IPS DF 4.7 (cell line): ENCODE data around the gene CRMP1.

Experiments used
- DNase-seq: peaks from one replicate; pipeline ENCODE4 v3.0.0-alpha.2; 2013; ENCODE audit warnings: low spot score; ENCODE audit errors: extremely low read depth

The CRMP1 gene

GRCh38 chr4:5921101-5921980, 28.5 kb upstream of the CRMP1 start:
- no peak for DNase-seq

GRCh38 chr4:5919571-5919970, 26.7 kb upstream of the CRMP1 start:
- DNase-seq: no peak

- DNase-seq: no peak
These were observed 26.2 kb upstream of the CRMP1 start for GRCh38 chr4:5919044-5919443.

GRCh38 chr4:5918331-5918985, 25.6 kb upstream of the CRMP1 start:
- no peak for DNase-seq

GRCh38 chr4:5917672-5918071, 24.8 kb upstream of the CRMP1 start:
- no peak for DNase-seq

GRCh38 chr4:5916229-5916628, 23.3 kb upstream of the CRMP1 start:
- no peak for DNase-seq

- no peak for DNase-seq
These were observed 20.6 kb upstream of the CRMP1 start for GRCh38 chr4:5913454-5913853.

- no peak for DNase-seq
These were observed 19.7 kb upstream of the CRMP1 start for GRCh38 chr4:5912614-5913019.

- DNase-seq: no peak
These were observed 16.1 kb upstream of the CRMP1 start for GRCh38 chr4:5908876-5909427.

- DNase-seq: no peak
These were observed 13.3 kb upstream of the CRMP1 start for GRCh38 chr4:5906191-5906590.

- peak; percentile 74 for DNase-seq
These were observed 12.8 kb upstream of the CRMP1 start for GRCh38 chr4:5905714-5906113.

- DNase-seq: no peak
These were observed 8.0 kb upstream of the CRMP1 start for GRCh38 chr4:5900844-5901243.

GRCh38 chr4:5899881-5900280, 7.0 kb upstream of the CRMP1 start:
- no peak for DNase-seq

- no peak for DNase-seq
These were observed 6.5 kb upstream of the CRMP1 start for GRCh38 chr4:5899396-5899795.

GRCh38 chr4:5897674-5898073, 4.8 kb upstream of the CRMP1 start:
- DNase-seq: no peak

- no peak for DNase-seq
These were observed 2.4 kb upstream of the CRMP1 start for GRCh38 chr4:5895287-5895686.

- DNase-seq: no peak
These were observed 1.4 kb upstream of the CRMP1 start for GRCh38 chr4:5894266-5894665.

- no peak for DNase-seq
These were observed 705 bp upstream of the CRMP1 start for GRCh38 chr4:5893591-5893990.

GRCh38 chr4:5892323-5893003, 423 bp downstream of the CRMP1 start:
- DNase-seq: no peak

GRCh38 chr4:5891563-5892322, 1.1 kb downstream of the CRMP1 start:
- DNase-seq: no peak

- DNase-seq: no peak
These were observed 2.7 kb downstream of the CRMP1 start for GRCh38 chr4:5890063-5890727.
